ENCODE measurements around the gene CD248.

CD248 gene

GRCh38 chr11:66268952-66269905 is 47.6 kb downstream of the CD248 start:
- DNase-seq, result no peak

- DNase-seq, result peak; percentile 98
Observed at GRCh38 chr11:66268244-66268951, 48.4 kb downstream of the CD248 start, which contains the start of gene RAB1B. TSS of gene RAB1B (plus strand) at chr11:66268639. CDS start at chr11:66268680, 41 bp downstream.

GRCh38 chr11:66267379-66268243 is 49.2 kb downstream of the CD248 start:
- peak; percentile 50 for DNase-seq

GRCh38 chr11:66267039-66267378 is 49.8 kb downstream of the CD248 start:
- DNase-seq, result no peak

- DNase-seq, result no peak
Observed at GRCh38 chr11:66266378-66267038, 50.3 kb downstream of the CD248 start.

GRCh38 chr11:66265531-66266377 is 51.1 kb downstream of the CD248 start:
- no peak for DNase-seq

GRCh38 chr11:66264914-66265313 is 51.9 kb downstream of the CD248 start:
- DNase-seq, result no peak

Data from NCI-H1694 (cell line).